ENCODE data around the gene SPATA31C2. TPM values are rescaled to one million over a fixed set of nuclear protein-coding genes. Genes with fewer than 3 reads are reported as not detected.

Gene SPATA31C2
- total RNA-seq, 3 donors from 2014 or later (not counting 1 experiment from before 2014, with no cell fraction given) = not detected

- intact Hi-C loops (cut with micrococcal nuclease) = loop anchor here (1.0 kb wide), 1 partner anchor 405 kb away; no protein-coding TSS in a partner anchor
- Mint-ChIP-seq H3K36me3 (no peaks in the 10 kb centered on the region), H3K4me3 (no peak overlapping the region), H3K27ac (no peak overlapping the region), H3K4me1 (peaks cover 3 to 17% of the 10 kb centered on the region in 2 donors), H3K9me3 (no peaks in the 10 kb centered on the region), H3K27me3 (ENCODE audit: low read depth in 2 of 2) (peaks cover 0 to 3% of the 10 kb centered on the region in 2 donors)
- no peak overlapping the region for H3K4me3 ChIP-seq (ENCODE audit: low read length)
- no peaks in the 10 kb centered on the region for H3K9me3 ChIP-seq (ENCODE audit: control insufficient read depth, insufficient read depth, low read length)
- H3K4me1 ChIP-seq (ENCODE audit: control insufficient read depth, insufficient read depth, low read length) = peaks cover under 1% of the 10 kb centered on the region
- peak; percentile 78 for TF ChIP-seq CTCF (IDR thresholded peaks at IDR 0.05)
- no peaks in the 10 kb centered on the region for H3K36me3 ChIP-seq (ENCODE audit: control insufficient read depth, insufficient read depth, low read length)
- DNase-seq (peak in 1 of 2 donors; percentile 77), ATAC-seq (peak; percentile 64 to 79 (median 68))
- no peak overlapping the region for H3K27ac ChIP-seq (ENCODE audit: low read length)
- H3K27me3 ChIP-seq (ENCODE audit: control insufficient read depth, insufficient read depth, low read length) = peaks cover 2% of the 10 kb centered on the region
- 61% methylated on average over 8 of the region's 10 CpGs for WGBS (ENCODE audit: insufficient coverage)
Measured at GRCh38 chr9:88173378-88173999, 35.2 kb upstream of the SPATA31C2 start.

- peaks cover 2% of the 10 kb centered on the region for H3K27me3 ChIP-seq (ENCODE audit: control insufficient read depth, insufficient read depth, low read length)
- TF ChIP-seq CTCF (IDR thresholded peaks at IDR 0.05) = no peak
- no peak overlapping the region for H3K4me3 ChIP-seq (ENCODE audit: low read length)
- Mint-ChIP-seq H3K27ac (no peak overlapping the region), H3K9me3 (no peaks in the 10 kb centered on the region), H3K36me3 (no peaks in the 10 kb centered on the region), H3K27me3 (ENCODE audit: low read depth in 2 of 2) (peaks cover 6 to 8% of the 10 kb centered on the region in 2 donors), H3K4me3 (no peak overlapping the region), H3K4me1 (no peaks in the 10 kb centered on the region)
- no peak overlapping the region for H3K27ac ChIP-seq (ENCODE audit: low read length)
- no peaks in the 10 kb centered on the region for H3K9me3 ChIP-seq (ENCODE audit: control insufficient read depth, insufficient read depth, low read length)
- intact Hi-C loops (cut with micrococcal nuclease) = no loop called here
- no peak for ATAC-seq
- DNase-seq = no peak
- H3K4me1 ChIP-seq (ENCODE audit: control insufficient read depth, insufficient read depth, low read length) = no peaks in the 10 kb centered on the region
- no peaks in the 10 kb centered on the region for H3K36me3 ChIP-seq (ENCODE audit: control insufficient read depth, insufficient read depth, low read length)
Measured at GRCh38 chr9:88169700-88170099, 31.4 kb upstream of the SPATA31C2 start.

- TF ChIP-seq CTCF (IDR thresholded peaks at IDR 0.05) = no peak
- Histone ChIP-seq H3K27me3 (ENCODE audit: control insufficient read depth, insufficient read depth, low read length) (peaks cover 2% of the 10 kb centered on the region), H3K4me3 (ENCODE audit: low read length) (no peak overlapping the region), H3K9me3 (ENCODE audit: control insufficient read depth, insufficient read depth, low read length) (no peaks in the 10 kb centered on the region), H3K27ac (ENCODE audit: low read length) (no peak overlapping the region), H3K4me1 (ENCODE audit: control insufficient read depth, insufficient read depth, low read length) (no peaks in the 10 kb centered on the region), H3K36me3 (ENCODE audit: control insufficient read depth, insufficient read depth, low read length) (no peaks in the 10 kb centered on the region)
- H3K4me1 Mint-ChIP-seq = peaks cover 0 to 2% of the 10 kb centered on the region in 2 donors
- no peak overlapping the region for H3K27ac Mint-ChIP-seq
- no peaks in the 10 kb centered on the region for H3K36me3 Mint-ChIP-seq
- ATAC-seq (no peak), DNase-seq (no peak)
- H3K9me3 Mint-ChIP-seq = no peaks in the 10 kb centered on the region
- WGBS (ENCODE audit: insufficient coverage) = no CpG with 5 or more reads among the region's 3 CpGs
- peaks cover 8% of the 10 kb centered on the region in 2 donors for H3K27me3 Mint-ChIP-seq (ENCODE audit: low read depth in 2 of 2)
- intact Hi-C loops (cut with micrococcal nuclease) = no loop called here
- H3K4me3 Mint-ChIP-seq = no peak overlapping the region
Measured at GRCh38 chr9:88168564-88168963, 30.3 kb upstream of the SPATA31C2 start.

- peaks cover 2% of the 10 kb centered on the region for H3K27me3 ChIP-seq (ENCODE audit: control insufficient read depth, insufficient read depth, low read length)
- ATAC-seq = no peak
- H3K4me1 ChIP-seq (ENCODE audit: control insufficient read depth, insufficient read depth, low read length) = no peaks in the 10 kb centered on the region
- no peak overlapping the region for H3K4me3 ChIP-seq (ENCODE audit: low read length)
- no peaks in the 10 kb centered on the region for H3K36me3 ChIP-seq (ENCODE audit: control insufficient read depth, insufficient read depth, low read length)
- Mint-ChIP-seq H3K4me1 (peaks cover 0 to 4% of the 10 kb centered on the region in 2 donors), H3K9me3 (no peaks in the 10 kb centered on the region), H3K27me3 (ENCODE audit: low read depth in 2 of 2) (peaks cover 8 to 9% of the 10 kb centered on the region in 2 donors), H3K4me3 (no peak overlapping the region), H3K27ac (no peak overlapping the region), H3K36me3 (no peaks in the 10 kb centered on the region)
- no peak overlapping the region for H3K27ac ChIP-seq (ENCODE audit: low read length)
- DNase-seq = no peak
- H3K9me3 ChIP-seq (ENCODE audit: control insufficient read depth, insufficient read depth, low read length) = peaks cover 3% of the 10 kb centered on the region
- 95% methylated on average over 1 of the region's 1 CpG for WGBS (ENCODE audit: insufficient coverage)
- intact Hi-C loops (cut with micrococcal nuclease) = no loop called here
- no peak for TF ChIP-seq CTCF (IDR thresholded peaks at IDR 0.05)
Measured at GRCh38 chr9:88166660-88167059, 28.4 kb upstream of the SPATA31C2 start.

Data from natural killer cell (primary cell).